Cardiac muscle cell (in vitro differentiated cells and primary cell): ENCODE measurements around the gene SLC35E2B. TPM values are rescaled to one million over a fixed set of nuclear protein-coding genes. Genes with fewer than 3 reads are reported as not detected.

ENCODE experiments used
- DNase-seq, 2 donors: peaks; one replicate each; pipeline versions ENCODE4 v3.0.0 to v3.0.0-alpha.2; 2010 to 2017; ENCODE audit warnings: low read depth in 1 of 2, low spot score in 1 of 2
- H3K27ac ChIP-seq: fragments of 200-600 bp; sonication (generic); 2 replicates; pipeline ENCODE4 v1.5.1; 2016
- H3K27me3 ChIP-seq: fragments of 200-600 bp; sonication (generic); 2 replicates; pipeline ENCODE4 v1.6.0; 2016; ENCODE audit warnings: control low read depth
- H3K36me3 ChIP-seq: fragments of 200-600 bp; sonication (generic); 2 replicates; pipeline ENCODE4 v1.5.1; 2016; ENCODE audit warnings: control low read depth
- H3K4me1 ChIP-seq: fragments of 200-600 bp; sonication (generic); 2 replicates; pipeline ENCODE4 v1.8.1; 2017; ENCODE audit warnings: low read depth, mild to moderate bottlenecking, mixed run types
- H3K4me3 ChIP-seq: fragments of 200-600 bp; sonication (generic); 2 replicates; pipeline ENCODE4 v1.5.1; 2016; ENCODE audit warnings: mild to moderate bottlenecking
- H3K9me3 ChIP-seq: fragments of 200-600 bp; sonication (generic); 2 replicates; pipeline ENCODE4 v1.5.1; 2017; ENCODE audit warnings: low read depth, mild to moderate bottlenecking, control low read depth
- CTCF ChIP-seq: IDR thresholded peaks from 2 replicates; pipeline ENCODE4 v1.5.1; 2012; ENCODE audit warnings: low read depth, mild to moderate bottlenecking, low read length
- polyA plus RNA-seq: library from polyadenylated mRNA; unstranded; fragments of >200 nt; fragmentation: Nextera tagmentation; extraction: Ambion mirVana; gene quantifications from 2 replicates; pipeline ENCODE4 v1.2.1, GENCODE V29; 2016
- total RNA-seq: library from RNA; depleted of rRNA; stranded (reverse); fragments of >200 nt; gene quantifications from 2 replicates; pipeline ENCODE4 v1.2.3, GENCODE V29; 2016

Gene SLC35E2B
- total and polyA plus RNA-seq, 2 experiments from 2014 or later, result 30.7 to 74.6 TPM

DNA sequence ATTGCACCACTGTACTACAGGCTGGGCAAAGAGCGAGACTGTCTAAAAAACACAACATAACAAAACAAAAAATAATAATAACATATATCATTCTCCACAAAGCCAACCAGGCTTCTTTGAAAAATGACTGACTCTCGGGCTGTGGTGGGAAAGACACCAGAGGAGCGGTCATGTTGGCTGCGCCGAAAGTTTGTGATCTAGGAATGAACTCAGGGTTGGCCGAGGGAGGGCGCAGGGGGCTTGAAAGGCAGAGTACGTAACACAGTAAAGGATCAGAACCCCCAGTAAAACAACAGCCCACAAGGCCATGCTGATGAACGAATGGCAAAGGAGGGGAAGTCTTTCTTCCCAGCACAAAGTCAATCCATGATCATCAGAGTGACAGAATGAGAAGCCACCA, 4.7 kb downstream of the SLC35E2B start:
- no peak overlapping the region for H3K27ac ChIP-seq

GRCh38 chr1:1684031-1684681, 8.4 kb downstream of the SLC35E2B start:
- H3K4me1 ChIP-seq, result peaks cover 2% of the 10 kb centered on the region
- H3K36me3 ChIP-seq, result no peaks in the 10 kb centered on the region
- no peaks in the 10 kb centered on the region for H3K9me3 ChIP-seq
- DNase-seq, result no peak
- H3K27me3 ChIP-seq, result no peaks in the 10 kb centered on the region
- H3K4me3 ChIP-seq, result no peak overlapping the region
- H3K27ac ChIP-seq, result no peak overlapping the region
- no peak for TF ChIP-seq CTCF

More for the DNA sequence above, 4.7 kb downstream of the SLC35E2B start:
- Histone ChIP-seq H3K36me3 (no peaks in the 10 kb centered on the region), H3K9me3 (no peaks in the 10 kb centered on the region), H3K4me3 (no peak overlapping the region), H3K27me3 (no peaks in the 10 kb centered on the region), H3K4me1 (peaks cover 2% of the 10 kb centered on the region)
- DNase-seq, result no peak
- no peak for TF ChIP-seq CTCF

DNA sequence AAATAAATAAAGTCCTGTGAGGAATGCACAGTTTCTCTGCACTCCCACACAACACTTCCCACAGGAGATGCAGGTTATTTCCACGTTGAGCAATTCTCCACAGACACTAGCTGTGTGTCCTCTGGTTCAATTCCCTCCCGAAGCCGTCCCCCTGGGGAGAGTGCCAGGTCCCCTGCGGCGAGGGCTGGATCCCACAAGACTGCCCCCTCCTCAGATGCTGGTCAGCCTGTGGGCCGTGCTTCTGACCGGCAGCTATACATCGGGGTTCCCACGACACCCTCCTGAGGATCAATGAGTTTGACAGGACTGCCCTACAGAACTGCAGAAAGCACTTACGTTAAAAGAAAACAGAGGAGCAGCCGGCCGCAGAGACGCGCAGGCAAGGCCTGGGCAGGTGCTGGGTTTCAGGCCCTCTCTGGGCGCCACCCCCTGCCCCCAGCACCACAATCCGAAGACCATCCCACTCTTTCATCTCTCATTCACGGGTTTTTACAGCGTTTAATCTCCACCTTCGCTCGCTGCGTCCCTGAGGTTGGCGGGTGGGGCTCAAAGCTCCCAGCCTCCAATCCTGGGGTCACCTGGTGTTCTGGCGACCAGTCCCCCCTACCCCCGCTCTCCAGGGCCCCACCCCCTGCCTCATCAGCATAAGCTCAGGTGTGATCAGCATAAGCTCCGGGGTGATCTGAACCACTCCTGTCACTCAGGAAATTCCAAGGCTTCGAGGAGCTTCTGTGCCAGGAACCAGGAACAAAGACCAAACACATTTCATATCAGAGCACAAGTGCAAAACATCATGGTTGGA, 9.3 kb downstream of the SLC35E2B start:
- H3K4me1 ChIP-seq, result peaks cover 2% of the 10 kb centered on the region
- H3K4me3 ChIP-seq, result no peak overlapping the region
- H3K27ac ChIP-seq, result peak overlapping the region; percentile 25
- H3K9me3 ChIP-seq, result no peaks in the 10 kb centered on the region
- no peaks in the 10 kb centered on the region for H3K36me3 ChIP-seq
- no peak for TF ChIP-seq CTCF
- DNase-seq, result no peak
- no peaks in the 10 kb centered on the region for H3K27me3 ChIP-seq

GRCh38 chr1:1680912-1681273, 11.7 kb downstream of the SLC35E2B start:
- Histone ChIP-seq H3K4me1 (peaks cover 2% of the 10 kb centered on the region), H3K27me3 (no peaks in the 10 kb centered on the region), H3K9me3 (no peaks in the 10 kb centered on the region), H3K4me3 (no peak overlapping the region), H3K27ac (no peak overlapping the region), H3K36me3 (no peaks in the 10 kb centered on the region)
- no peak for TF ChIP-seq CTCF
- no peak for DNase-seq

- H3K27ac ChIP-seq, result no peak overlapping the region
- H3K4me3 ChIP-seq, result no peak overlapping the region
- H3K9me3 ChIP-seq, result no peaks in the 10 kb centered on the region
- no peaks in the 10 kb centered on the region for H3K27me3 ChIP-seq
- no peak for TF ChIP-seq CTCF
- no peak for DNase-seq
- no peaks in the 10 kb centered on the region for H3K36me3 ChIP-seq
- peaks cover 2% of the 10 kb centered on the region for H3K4me1 ChIP-seq
These were observed 12.3 kb downstream of the SLC35E2B start for GRCh38 chr1:1680031-1680911.
